ENCODE data around the gene NOXO1.

DNA sequence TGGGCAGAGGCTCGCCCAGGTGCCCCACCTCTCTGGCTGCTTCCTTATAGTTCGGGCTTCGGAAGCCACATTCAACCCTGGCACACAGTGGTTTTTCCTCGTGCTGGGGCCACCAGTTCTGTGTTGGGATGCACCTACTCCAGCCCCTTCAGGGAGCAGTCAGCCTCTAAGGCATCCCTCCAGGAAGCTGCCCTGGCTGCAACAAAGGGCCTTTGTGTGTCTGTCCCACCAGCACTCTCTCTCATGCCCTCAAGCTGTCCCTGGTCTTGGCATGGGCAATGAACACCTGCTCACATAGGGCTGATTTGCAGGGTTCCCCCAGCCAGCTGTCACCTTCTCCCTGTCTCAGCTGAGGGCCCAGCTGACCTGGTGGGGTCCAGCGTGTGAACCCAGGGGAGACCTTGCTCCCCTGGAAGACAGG, 754 bp upstream of the NOXO1 start:
- TF ChIP-seq GATA2 (IDR thresholded peaks at IDR 0.05; ENCODE audit: low read depth, low read length): no peak
- TF ChIP-seq GATA3 (IDR thresholded peaks at IDR 0.05; ENCODE audit: low read depth, low read length): no peak

All from SH-SY5Y (cell line).